Renal cortical epithelial cell (primary cell): ENCODE data around the gene LRRC8E. TPM values are rescaled to one million over a fixed set of nuclear protein-coding genes. Genes with fewer than 3 reads are reported as not detected.
"Not testable (repeated sequence)": the region's sequence is repeated elsewhere in the genome, so short reads cannot be mapped to it uniquely, and the experiment has no call there.

Experiments
- DNase-seq: peaks from one replicate; pipeline ENCODE4 v3.0.0-alpha.2; 2011; ENCODE audit warnings: low read depth
- total RNA-seq: library from RNA; depleted of rRNA; stranded (reverse); fragments of >200 nt; gene quantifications from 2 replicates; pipeline ENCODE4 v1.2.3, GENCODE V29; 2014

The LRRC8E gene
- total RNA-seq, 1 donor from 2014 or later = 11.1 TPM

DNA sequence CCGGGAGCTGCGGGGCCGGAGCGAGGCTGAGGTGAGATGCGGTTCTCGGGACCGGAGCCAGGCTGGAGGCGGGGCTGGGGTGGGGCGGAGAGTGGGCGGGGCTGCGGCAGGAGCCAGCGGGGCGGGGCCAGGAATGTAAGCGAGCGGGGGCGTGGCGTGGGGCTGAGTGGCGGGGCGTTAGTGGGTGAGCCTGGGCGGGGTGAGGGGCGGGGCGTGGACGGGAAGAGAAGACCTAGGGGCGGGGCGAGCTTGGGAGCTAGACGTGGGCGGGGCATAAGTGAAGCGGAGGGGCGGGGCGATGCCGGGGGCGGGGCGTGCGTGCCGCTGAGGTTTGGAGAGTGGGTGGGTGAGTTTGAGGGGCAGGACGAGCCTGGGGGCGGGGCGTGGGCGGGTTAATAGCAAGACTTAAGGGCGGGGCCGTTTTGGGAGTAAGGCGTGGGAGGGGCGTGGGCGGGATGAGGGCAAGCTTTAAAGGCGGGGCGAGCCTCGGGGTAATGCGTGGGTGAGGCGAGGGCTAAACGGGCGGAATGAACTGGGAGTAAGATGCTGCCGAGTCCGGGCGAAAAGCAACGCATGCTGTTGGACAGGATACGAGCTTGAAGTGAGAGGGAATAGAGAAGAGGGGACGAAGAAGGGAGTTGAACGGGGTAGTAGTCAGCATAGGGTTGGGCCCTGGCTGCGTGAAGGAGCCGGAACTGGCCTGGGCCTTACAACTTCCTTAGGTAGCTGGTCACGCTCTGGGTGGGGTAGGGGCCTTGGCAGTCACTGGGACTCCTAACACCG lies 32.4 kb downstream of the LRRC8E start:
- DNase-seq = peak; percentile 82

DNA sequence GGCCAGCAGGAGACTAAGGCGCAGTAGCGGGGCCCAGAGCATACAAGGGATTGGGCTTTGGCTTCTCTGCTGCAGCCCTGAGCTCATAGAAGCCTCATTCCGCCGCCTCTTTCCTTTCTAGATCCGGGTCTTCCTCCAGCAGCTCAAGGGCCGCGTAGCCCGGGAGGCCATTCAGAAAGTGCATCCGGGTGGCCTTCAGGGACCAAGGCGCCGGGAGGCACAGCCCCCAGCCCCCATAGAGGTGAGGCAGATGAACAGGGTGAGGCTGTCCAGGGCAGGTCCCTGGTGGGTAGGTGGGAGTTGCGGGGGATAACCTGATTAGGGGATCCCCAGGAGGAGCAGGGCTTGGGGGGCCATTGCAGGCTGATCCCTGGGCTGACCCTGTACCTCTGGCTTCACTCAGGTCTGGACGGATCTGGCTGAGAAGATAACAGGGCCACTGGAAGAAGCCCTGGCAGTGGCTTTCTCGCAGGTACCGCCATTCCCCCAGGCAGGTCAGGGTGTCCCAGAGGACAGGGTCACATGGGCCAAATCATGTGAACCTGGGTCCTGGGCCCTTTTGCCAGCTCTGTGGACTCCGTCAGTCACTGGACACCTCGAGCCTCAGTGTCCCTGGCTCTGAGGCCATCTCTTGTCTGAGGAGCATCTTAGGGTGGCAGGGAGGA lies 33.1 kb downstream of the LRRC8E start:
- no peak for DNase-seq

DNA sequence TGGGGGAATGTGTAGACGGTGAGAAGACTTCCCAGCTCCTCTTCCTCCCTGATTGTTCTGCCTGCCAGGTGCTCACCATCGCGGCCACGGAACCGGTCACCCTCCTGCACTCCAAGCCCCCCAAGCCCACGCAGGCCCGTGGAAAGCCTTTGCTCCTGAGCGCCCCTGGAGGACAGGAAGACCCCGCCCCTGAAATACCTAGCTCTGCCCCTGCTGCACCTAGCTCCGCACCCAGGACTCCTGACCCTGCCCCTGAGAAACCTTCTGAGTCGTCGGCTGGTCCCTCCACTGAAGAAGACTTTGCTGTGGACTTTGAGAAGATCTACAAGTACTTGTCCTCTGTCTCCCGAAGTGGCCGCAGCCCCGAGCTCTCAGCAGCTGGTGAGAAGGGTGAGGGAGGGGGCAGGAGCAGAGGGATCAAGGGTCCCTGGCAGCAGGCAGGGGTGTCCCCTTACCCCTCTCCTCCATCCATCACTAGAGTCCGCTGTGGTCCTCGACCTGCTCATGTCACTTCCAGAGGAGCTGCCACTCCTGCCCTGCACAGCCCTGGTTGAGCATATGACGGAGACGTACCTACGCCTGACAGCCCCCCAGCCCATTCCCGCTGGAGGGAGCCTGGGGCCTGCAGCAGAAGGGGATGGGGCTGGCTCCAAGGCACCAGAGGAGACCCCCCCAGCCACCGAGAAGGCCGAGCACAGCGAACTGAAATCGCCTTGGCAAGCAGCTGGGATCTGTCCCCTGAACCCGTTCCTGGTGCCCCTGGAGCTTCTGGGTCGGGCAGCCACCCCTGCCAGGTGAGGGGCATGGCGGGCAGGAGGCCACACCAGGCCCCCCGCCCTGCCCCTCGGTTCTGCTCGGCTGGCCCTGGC lies 33.9 kb downstream of the LRRC8E start:
- no peak for DNase-seq

- DNase-seq = no peak
These were observed 34.5 kb downstream of the LRRC8E start for GRCh38 chr19:7922836-7923195.

DNA sequence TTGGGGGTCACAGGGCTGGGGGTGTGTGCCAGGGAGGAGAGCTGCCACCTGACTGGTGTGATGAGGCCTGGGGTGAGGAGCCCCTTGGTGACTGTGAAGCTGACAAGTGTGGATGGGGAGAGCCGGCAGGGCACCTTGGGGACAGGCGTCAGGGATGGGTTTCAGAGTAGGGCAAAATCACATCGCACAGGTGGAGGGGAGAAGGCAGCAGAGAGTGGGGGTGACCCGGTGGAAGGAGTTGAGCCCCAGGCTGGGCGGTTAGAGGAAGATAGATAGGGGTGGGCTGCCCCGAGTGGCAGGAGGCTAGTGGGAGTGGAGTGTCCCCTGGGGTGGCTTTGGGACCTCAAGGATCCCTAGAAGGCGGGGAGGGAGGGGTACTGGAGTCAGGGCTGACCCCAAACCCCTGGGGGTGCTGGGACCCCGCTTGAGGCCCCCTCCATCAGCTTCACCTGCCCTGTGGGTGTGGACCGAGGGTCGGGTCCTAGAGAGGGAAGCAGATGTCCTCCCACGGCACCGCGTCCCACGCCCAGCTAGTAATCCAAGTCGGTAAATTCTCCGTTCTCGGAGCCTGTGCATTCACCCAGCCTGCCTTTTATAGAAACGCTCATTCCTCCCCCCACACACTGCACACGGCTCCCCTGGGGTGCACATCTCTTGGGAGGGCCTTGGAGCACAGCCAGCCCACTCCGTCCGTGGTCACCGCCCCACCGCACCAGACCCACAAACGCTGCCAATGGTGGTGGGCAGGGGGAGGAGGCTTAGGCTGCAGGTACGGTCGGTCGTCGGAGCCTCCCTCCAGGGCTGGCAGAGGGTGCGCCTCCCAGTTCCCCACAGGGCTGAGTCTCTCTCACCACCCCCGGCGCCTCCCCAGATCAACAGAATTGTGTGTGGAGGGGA lies 35.2 kb downstream of the LRRC8E start:
- DNase-seq = no peak

DNA sequence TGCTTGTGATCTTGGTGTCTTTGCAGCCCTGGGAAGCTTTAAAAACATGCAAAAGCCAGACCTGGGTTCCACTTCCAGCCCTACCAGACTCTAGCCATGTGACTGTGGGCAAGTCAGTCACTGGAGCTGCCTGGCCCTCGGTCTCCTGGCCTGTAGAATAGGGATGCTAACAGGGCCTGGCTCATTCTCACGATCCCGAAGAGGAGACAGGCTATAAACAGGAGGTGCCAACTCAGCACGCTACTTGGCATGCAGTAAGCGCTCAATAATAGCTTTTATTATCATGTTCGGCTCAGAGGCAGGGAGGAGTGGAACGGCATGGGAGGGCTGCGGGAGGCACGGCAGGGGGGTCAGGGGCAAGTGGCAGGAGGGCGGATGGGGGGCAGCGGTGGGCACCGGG lies 35.9 kb downstream of the LRRC8E start:
- no peak for DNase-seq

DNA sequence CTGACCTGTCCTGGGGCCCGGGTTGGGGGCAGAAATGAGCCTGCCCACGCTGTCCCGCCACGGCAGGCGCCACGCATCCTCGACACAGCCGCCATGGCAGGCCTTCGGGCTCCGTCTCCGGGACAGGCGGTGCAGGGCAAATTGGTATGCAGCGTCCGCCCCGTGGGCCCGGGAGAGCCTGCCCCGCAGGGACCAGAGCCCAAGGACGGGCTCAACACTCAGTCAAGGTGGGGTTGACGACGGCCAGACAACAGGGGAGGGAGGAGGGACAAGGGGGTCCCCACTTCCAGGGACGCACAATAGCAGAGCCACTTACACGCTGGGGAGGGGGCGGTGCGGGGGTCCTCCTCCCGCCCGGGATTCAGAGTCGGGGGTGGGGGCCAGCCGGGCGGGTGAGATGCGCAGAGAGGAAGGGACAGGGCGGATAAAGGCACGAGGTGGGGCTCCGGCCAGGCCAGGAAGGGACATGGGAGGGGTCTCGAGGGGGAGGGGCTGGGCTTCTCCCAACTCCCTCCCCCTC lies 36.4 kb downstream of the LRRC8E start:
- DNase-seq = no peak

- DNase-seq = peak; percentile 40
These were observed 37.0 kb downstream of the LRRC8E start for GRCh38 chr19:7925171-7925851.

DNA sequence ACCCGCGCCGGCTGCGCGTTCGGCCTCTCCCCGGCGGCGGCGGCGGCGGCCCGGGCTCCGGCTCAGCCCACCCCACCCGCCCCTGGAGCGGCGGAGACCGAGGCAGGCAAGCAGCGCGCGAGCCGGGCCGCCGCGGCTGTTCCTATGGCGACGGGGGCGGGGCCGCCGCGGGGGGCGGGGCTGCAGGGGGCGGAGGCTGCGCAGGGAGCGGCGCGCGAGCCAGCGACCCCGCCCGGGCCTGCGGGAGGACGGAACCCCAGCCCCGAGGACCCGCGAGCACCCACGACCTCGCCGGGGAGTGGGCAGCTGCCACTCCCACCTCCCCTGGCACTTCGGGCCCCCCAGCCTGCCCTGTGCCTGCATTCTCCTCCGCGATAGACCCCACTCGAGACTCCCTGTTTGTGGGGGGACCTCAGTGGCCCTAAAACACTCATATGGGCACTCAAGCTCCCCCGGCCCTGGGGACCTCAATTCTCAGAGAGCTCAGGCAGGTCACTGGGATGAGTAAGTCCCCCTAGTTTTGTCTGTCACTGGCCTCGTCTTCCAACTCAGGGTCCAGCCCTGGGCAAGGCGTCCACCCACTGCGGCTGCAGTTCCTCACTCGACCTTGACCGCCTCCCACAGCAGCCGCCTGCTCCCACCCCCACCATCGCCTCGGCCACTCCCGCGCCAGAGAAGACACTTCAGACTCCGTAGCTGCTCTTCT lies 37.9 kb downstream of the LRRC8E start, which contains the start of gene CTXN1:
CTXN1 (minus strand) TSS at position 115 of the 706 bp plus-strand sequence. CDS start 597 bp downstream, outside the sequence.
- DNase-seq = no peak

GRCh38 chr19:7926727-7927604 lies 38.7 kb downstream of the LRRC8E start:
- DNase-seq = no peak

DNA sequence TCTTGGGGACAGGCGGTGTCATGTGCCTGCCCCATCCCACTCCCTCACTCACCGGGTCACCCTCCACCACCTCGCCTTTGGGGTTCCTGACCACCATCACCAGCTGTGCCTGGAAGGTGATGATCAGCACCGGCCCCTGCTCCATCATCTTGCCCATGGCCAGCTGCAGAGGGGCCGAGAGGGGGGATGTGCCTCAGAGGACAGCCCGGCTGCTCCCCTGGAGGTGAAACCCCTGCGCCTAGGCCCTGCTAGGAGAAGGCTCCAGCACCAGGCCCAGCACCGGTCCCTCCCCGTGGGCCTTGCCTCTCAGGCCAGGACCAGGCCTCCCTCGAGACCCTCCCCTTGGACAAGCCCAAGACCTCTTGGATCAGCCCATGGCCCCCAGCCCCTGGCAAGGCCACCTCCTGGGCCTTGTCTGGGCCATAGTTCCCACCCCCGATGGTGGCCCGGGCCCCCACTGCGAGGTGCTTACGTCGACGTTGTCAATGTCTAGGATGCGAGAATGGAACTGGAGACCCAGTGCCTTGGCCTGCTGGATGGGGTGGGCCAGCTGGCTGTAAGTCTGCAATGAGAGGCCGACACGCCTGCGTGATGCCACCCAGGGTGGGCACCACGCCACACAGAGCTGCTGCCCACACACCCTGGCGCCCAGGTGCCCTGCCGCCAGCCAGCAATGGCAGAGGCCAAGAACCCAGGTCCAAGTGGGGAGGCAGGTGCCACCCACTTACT lies 39.5 kb downstream of the LRRC8E start:
- DNase-seq = no peak

DNA sequence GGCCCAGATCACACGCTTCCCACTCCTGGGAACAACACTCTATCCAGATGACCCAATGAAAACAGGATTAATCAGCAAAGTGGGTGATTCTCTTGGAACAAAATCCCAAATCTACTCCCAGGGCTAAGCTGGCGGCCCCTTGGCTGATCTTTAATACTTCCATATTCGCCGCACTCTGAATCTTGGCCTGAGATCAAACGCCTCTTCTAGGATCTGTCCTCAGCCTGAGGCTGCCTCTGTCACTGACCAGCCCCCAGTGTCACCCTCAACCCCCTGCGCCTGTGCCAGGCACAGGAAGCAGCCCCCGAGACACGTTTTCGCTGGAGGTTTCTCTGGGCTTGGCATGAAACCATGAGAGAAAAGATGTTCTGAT lies 40.0 kb downstream of the LRRC8E start:
- no peak for DNase-seq

DNA sequence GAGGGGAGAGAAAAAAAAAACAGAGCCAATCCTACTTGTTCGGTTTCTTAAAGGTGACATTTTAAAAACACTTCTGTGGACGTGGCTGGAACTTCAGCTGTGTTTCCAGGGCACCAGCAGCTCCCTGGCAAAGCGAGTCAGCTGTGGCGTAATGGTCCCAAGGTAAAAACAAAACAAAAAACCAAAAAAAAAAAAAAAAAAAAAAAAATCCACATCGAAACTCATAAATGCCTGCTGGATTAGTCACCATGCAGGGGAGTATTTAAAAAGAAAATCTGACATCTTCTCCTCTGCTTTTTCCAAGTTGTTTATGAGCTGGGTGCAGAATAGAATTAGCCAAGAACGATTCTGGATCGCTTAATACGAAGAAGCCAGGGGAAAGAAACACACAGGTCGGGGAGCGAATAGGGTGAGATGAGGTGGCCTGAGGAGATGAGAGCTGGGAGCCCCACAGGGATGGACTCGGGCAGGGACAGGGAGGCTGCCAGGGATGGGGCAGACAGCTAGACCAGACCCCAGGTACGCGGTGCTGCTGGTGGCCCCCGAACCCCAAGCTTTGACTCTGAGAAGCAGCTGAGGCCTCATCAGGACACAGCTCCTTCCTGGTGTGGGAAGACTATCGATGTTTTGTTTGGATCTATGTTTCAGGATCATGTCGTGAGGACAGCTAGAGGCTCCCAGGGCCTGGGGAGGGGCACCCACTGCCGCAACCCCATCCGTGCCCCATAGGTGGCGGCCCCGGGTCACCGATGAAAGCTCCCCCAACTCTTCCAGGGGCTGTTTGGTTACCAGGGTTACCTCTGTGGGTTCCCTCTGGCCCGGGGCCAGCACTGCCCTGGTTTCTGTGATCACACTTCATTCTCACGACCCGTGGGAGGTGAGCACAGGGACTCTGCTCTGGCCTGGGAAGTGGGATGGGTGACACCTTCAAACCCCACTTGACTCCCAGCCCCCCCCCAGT lies 40.7 kb downstream of the LRRC8E start:
- DNase-seq = peak; percentile 86

DNA sequence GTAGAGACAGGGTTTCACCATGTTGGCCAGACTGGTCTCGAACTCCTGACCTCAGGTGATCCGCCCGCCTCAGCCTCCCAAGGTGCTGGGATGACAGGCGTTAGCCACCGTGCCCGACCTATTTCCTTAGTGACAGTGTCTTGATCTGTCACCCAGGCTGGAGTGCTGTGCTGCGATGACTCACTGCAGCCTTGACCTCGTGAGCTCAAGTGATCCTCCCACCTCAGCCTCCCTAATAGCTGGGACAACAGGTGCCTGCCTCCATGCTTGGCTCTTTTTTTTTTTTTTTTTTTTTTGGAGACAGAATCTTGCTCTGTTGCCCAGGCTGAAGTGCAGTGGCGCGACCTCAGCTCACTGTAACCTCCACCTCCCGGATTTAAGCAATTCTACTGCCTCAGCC lies 41.7 kb downstream of the LRRC8E start:
- not testable (repeated sequence) for DNase-seq

GRCh38 chr19:7930765-7931164 lies 42.5 kb downstream of the LRRC8E start:
- no peak for DNase-seq

- no peak for DNase-seq
These were observed 43.1 kb downstream of the LRRC8E start for GRCh38 chr19:7931221-7932061.
